ENCODE data around the gene MAP4K1.

Gene MAP4K1

DNA sequence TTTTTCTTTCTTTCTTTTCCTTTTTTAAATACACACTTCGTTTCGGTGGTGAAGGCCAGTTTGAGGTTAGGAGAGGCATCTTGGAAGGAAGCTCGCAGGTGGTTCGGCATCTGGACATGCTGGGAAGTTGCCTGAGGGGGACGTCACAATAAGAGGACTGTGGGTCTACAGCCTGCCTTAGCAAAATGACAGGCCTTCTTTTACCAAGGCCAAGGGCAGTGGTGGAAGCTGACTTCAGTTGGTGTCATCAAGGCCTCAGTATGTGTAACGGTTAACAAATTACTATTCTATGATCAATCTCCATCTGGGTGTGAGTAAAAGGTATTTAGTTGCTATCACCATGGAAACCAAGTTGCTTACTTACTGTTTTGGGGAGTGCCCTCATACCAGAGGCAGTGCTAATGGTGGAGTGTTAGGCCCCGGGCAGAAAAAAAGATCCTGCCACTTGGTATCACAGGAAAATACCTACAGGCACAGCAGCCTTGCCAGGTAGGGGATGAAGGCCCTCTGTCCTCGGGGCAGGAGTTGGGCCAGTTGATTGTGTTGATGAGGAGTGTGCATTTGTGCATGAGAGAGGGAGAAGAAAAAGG, 40.0 kb upstream of the MAP4K1 start:
- Histone ChIP-seq H3K9ac (ENCODE audit: low read length) (no peak overlapping the region), H3K9me2 (replicated peaks; ENCODE audit: insufficient read depth, low read length) (no peaks in the 10 kb centered on the region), H3K27me3 (replicated peaks; ENCODE audit: insufficient read depth, low read length) (no peaks in the 10 kb centered on the region), H4K20me1 (ENCODE audit: insufficient read depth, low read length) (peaks cover 32% of the 10 kb centered on the region), H3F3A (ENCODE audit: insufficient read depth, low read length) (0 out of 2 replicates have a peak, but pooled peaks cover 5% of the 10 kb centered on the region), H3K4me1 (ENCODE audit: low read length) (peaks cover 16% of the 10 kb centered on the region), H3K79me2 (ENCODE audit: low read length) (peaks cover 98% of the 10 kb centered on the region), H3K27ac (ENCODE audit: low read length) (peak overlapping the region; percentile 31; the same call in 1 of the 2 replicates), H3K36me3 (replicated peaks; ENCODE audit: insufficient read depth, low read length) (no peaks in the 10 kb centered on the region), H3K4me3 (ENCODE audit: low read length) (no peak overlapping the region), H3K4me2 (ENCODE audit: low read depth, low read length) (no peak overlapping the region), H3K9me3 (replicated peaks; ENCODE audit: insufficient read depth, low read length) (no peaks in the 10 kb centered on the region), H2AFZ (ENCODE audit: low read length) (no peak overlapping the region)
- TF ChIP-seq, protein P1, sequence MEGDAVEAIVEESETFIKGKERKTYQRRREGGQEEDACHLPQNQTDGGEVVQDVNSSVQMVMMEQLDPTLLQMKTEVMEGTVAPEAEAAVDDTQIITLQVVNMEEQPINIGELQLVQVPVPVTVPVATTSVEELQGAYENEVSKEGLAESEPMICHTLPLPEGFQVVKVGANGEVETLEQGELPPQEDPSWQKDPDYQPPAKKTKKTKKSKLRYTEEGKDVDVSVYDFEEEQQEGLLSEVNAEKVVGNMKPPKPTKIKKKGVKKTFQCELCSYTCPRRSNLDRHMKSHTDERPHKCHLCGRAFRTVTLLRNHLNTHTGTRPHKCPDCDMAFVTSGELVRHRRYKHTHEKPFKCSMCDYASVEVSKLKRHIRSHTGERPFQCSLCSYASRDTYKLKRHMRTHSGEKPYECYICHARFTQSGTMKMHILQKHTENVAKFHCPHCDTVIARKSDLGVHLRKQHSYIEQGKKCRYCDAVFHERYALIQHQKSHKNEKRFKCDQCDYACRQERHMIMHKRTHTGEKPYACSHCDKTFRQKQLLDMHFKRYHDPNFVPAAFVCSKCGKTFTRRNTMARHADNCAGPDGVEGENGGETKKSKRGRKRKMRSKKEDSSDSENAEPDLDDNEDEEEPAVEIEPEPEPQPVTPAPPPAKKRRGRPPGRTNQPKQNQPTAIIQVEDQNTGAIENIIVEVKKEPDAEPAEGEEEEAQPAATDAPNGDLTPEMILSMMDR (IDR thresholded peaks at IDR 0.05; ENCODE audit: low read length), result no peak
- no peak for TF ChIP-seq EZH2 (optimal IDR thresholded peaks at IDR 0.05; ENCODE audit: low read depth, low read length)
- TF ChIP-seq EZH2phosphoT487 (IDR thresholded peaks at IDR 0.05; ENCODE audit: low read length), result no peak
- no peak for DNase-seq

DNA sequence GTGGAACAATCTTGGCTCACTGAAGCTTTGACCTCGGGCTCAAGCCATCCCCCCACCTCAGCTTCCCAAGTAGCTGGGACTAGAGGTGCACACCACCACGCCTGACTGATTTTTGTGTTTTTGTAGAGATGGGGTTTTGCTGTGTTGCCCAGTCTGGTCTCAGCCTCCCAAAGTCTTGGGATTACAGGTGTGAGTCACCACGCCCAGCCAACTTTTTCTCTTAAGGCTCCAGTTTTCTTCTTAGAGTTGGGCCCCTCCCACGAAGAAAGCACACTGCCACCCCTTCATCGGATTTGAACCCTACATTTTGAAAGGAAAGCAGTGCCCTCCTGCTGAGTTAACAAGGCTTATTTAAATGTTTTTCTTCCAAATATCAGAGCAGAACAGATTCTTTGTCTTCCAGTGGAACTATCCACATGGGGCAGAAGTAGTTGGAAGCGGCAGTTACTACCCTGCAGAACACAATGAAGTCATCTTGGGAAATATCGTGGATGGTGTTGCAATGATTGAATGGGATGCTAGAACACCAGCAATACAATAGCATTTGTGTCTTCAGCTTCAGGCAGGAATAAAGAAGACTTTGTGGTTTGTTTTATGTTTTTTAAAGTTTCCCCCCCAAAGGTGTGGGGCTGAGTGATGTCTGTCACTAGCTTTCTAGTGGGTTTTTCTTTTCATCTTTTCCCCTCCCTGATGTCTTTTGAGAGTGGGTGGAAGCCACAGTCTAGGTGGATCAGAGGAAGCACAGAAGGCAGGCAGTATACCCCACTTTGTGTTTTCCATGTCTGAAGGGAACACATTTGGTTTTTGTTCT, 38.6 kb upstream of the MAP4K1 start:
- no peak overlapping the region for H3K4me2 ChIP-seq (ENCODE audit: low read depth, low read length)
- TF ChIP-seq, protein P1 (IDR thresholded peaks at IDR 0.05; ENCODE audit: low read length), result no peak
- TF ChIP-seq EZH2 (optimal IDR thresholded peaks at IDR 0.05; ENCODE audit: low read depth, low read length) (no peak), EZH2phosphoT487 (IDR thresholded peaks at IDR 0.05; ENCODE audit: low read length) (no peak)
- H2AFZ ChIP-seq (ENCODE audit: low read length), result no peak overlapping the region
- peaks cover 27% of the 10 kb centered on the region for H4K20me1 ChIP-seq (ENCODE audit: insufficient read depth, low read length)
- H3K79me2 ChIP-seq (ENCODE audit: low read length), result peaks cover 100% of the 10 kb centered on the region
- no peak overlapping the region for H3K4me3 ChIP-seq (ENCODE audit: low read length)
- no peak overlapping the region for H3K27ac ChIP-seq (ENCODE audit: low read length)
- DNase-seq, result no peak
- H3F3A ChIP-seq (ENCODE audit: insufficient read depth, low read length), result 0 out of 2 replicates have a peak, but pooled peaks cover 5% of the 10 kb centered on the region
- no peaks in the 10 kb centered on the region for H3K36me3 ChIP-seq (replicated peaks; ENCODE audit: insufficient read depth, low read length)
- no peaks in the 10 kb centered on the region for H3K27me3 ChIP-seq (replicated peaks; ENCODE audit: insufficient read depth, low read length)
- H3K9ac ChIP-seq (ENCODE audit: low read length), result no peak overlapping the region
- H3K9me2 ChIP-seq (replicated peaks; ENCODE audit: insufficient read depth, low read length), result no peaks in the 10 kb centered on the region
- H3K4me1 ChIP-seq (ENCODE audit: low read length), result peaks cover 16% of the 10 kb centered on the region
- H3K9me3 ChIP-seq (replicated peaks; ENCODE audit: insufficient read depth, low read length), result no peaks in the 10 kb centered on the region

DNA sequence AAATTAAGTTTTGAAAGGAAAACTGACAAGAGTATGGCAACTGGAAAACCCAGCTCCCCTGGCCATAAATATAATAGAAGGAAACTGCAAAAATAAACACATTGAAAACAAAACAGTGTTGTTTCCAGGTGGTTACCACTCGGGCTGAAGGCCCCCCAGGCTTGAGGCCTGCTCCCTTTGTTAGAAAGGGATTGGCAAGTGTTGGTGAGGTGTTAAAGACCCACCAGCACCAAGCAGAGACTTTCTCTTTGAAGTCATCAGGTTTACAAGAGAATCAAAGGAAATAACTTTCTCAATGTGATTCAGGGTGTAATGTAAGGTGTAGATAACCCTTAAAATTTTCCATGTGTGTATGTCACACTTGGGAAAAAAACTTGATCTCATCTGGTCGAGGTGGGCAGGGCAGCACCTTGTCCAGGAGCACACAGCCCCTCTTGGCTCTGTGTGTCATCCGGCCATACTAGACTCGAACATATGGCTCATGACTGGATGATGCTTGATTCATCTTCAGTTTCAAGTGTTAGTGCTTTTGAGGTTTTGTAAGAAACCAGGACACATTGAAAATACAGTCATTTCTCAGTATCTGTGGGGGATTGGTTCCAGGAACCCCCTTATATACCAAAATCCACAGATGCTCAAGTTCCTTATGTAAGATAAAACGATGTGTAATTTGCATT, 37.5 kb upstream of the MAP4K1 start:
- TF ChIP-seq, protein P1 (IDR thresholded peaks at IDR 0.05; ENCODE audit: low read length), result no peak
- TF ChIP-seq EZH2phosphoT487 (IDR thresholded peaks at IDR 0.05; ENCODE audit: low read length), result no peak
- no peak for TF ChIP-seq EZH2 (optimal IDR thresholded peaks at IDR 0.05; ENCODE audit: low read depth, low read length)
- H3K9ac ChIP-seq (ENCODE audit: low read length), result no peak overlapping the region
- H3K9me2 ChIP-seq (replicated peaks; ENCODE audit: insufficient read depth, low read length), result no peaks in the 10 kb centered on the region
- no peak overlapping the region for H3K4me2 ChIP-seq (ENCODE audit: low read depth, low read length)
- H3F3A ChIP-seq (ENCODE audit: insufficient read depth, low read length), result 0 out of 2 replicates have a peak, but pooled peaks cover 5% of the 10 kb centered on the region
- H3K9me3 ChIP-seq (replicated peaks; ENCODE audit: insufficient read depth, low read length), result no peaks in the 10 kb centered on the region
- H3K4me3 ChIP-seq (ENCODE audit: low read length), result no peak overlapping the region
- H2AFZ ChIP-seq (ENCODE audit: low read length), result no peak overlapping the region
- no peaks in the 10 kb centered on the region for H3K27me3 ChIP-seq (replicated peaks; ENCODE audit: insufficient read depth, low read length)
- DNase-seq, result no peak
- no peak overlapping the region for H3K27ac ChIP-seq (ENCODE audit: low read length)
- H3K4me1 ChIP-seq (ENCODE audit: low read length), result peaks cover 19% of the 10 kb centered on the region
- no peaks in the 10 kb centered on the region for H3K36me3 ChIP-seq (replicated peaks; ENCODE audit: insufficient read depth, low read length)
- peaks cover 100% of the 10 kb centered on the region for H3K79me2 ChIP-seq (ENCODE audit: low read length)
- peaks cover 30% of the 10 kb centered on the region for H4K20me1 ChIP-seq (ENCODE audit: insufficient read depth, low read length)

Data from MM.1S (cell line).